ENCODE results near the gene EVA1A. TPM values are rescaled to one million over a fixed set of nuclear protein-coding genes. Genes with fewer than 3 reads are reported as not detected.

The EVA1A gene
- total and polyA plus RNA-seq, 2 of the 8 experiments (the other 6 are each of a cell fraction or from before 2014, with no cell fraction given): 2.4 to 4.3 TPM

- TF ChIP-seq, protein P1, sequence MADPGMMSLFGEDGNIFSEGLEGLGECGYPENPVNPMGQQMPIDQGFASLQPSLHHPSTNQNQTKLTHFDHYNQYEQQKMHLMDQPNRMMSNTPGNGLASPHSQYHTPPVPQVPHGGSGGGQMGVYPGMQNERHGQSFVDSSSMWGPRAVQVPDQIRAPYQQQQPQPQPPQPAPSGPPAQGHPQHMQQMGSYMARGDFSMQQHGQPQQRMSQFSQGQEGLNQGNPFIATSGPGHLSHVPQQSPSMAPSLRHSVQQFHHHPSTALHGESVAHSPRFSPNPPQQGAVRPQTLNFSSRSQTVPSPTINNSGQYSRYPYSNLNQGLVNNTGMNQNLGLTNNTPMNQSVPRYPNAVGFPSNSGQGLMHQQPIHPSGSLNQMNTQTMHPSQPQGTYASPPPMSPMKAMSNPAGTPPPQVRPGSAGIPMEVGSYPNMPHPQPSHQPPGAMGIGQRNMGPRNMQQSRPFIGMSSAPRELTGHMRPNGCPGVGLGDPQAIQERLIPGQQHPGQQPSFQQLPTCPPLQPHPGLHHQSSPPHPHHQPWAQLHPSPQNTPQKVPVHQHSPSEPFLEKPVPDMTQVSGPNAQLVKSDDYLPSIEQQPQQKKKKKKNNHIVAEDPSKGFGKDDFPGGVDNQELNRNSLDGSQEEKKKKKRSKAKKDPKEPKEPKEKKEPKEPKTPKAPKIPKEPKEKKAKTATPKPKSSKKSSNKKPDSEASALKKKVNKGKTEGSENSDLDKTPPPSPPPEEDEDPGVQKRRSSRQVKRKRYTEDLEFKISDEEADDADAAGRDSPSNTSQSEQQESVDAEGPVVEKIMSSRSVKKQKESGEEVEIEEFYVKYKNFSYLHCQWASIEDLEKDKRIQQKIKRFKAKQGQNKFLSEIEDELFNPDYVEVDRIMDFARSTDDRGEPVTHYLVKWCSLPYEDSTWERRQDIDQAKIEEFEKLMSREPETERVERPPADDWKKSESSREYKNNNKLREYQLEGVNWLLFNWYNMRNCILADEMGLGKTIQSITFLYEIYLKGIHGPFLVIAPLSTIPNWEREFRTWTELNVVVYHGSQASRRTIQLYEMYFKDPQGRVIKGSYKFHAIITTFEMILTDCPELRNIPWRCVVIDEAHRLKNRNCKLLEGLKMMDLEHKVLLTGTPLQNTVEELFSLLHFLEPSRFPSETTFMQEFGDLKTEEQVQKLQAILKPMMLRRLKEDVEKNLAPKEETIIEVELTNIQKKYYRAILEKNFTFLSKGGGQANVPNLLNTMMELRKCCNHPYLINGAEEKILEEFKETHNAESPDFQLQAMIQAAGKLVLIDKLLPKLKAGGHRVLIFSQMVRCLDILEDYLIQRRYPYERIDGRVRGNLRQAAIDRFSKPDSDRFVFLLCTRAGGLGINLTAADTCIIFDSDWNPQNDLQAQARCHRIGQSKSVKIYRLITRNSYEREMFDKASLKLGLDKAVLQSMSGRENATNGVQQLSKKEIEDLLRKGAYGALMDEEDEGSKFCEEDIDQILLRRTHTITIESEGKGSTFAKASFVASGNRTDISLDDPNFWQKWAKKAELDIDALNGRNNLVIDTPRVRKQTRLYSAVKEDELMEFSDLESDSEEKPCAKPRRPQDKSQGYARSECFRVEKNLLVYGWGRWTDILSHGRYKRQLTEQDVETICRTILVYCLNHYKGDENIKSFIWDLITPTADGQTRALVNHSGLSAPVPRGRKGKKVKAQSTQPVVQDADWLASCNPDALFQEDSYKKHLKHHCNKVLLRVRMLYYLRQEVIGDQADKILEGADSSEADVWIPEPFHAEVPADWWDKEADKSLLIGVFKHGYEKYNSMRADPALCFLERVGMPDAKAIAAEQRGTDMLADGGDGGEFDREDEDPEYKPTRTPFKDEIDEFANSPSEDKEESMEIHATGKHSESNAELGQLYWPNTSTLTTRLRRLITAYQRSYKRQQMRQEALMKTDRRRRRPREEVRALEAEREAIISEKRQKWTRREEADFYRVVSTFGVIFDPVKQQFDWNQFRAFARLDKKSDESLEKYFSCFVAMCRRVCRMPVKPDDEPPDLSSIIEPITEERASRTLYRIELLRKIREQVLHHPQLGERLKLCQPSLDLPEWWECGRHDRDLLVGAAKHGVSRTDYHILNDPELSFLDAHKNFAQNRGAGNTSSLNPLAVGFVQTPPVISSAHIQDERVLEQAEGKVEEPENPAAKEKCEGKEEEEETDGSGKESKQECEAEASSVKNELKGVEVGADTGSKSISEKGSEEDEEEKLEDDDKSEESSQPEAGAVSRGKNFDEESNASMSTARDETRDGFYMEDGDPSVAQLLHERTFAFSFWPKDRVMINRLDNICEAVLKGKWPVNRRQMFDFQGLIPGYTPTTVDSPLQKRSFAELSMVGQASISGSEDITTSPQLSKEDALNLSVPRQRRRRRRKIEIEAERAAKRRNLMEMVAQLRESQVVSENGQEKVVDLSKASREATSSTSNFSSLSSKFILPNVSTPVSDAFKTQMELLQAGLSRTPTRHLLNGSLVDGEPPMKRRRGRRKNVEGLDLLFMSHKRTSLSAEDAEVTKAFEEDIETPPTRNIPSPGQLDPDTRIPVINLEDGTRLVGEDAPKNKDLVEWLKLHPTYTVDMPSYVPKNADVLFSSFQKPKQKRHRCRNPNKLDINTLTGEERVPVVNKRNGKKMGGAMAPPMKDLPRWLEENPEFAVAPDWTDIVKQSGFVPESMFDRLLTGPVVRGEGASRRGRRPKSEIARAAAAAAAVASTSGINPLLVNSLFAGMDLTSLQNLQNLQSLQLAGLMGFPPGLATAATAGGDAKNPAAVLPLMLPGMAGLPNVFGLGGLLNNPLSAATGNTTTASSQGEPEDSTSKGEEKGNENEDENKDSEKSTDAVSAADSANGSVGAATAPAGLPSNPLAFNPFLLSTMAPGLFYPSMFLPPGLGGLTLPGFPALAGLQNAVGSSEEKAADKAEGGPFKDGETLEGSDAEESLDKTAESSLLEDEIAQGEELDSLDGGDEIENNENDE (IDR thresholded peaks at IDR 0.05; ENCODE audit: insufficient replicate concordance, low read length): no peak
- TF ChIP-seq BRCA1 (IDR thresholded peaks at IDR 0.05; ENCODE audit: low read depth, low read length) (no peak), RXRA (IDR thresholded peaks at IDR 0.05; ENCODE audit: insufficient read depth, low read depth, low read length) (no peak), YY1 (IDR thresholded peaks at IDR 0.05; ENCODE audit: low read depth, low read length) (no peak), TAF7 (optimal IDR thresholded peaks at IDR 0.05; ENCODE audit: borderline replicate concordance, low read depth, low read length) (no peak), TEAD4 (IDR thresholded peaks at IDR 0.05; ENCODE audit: low read depth, low read length) (no peak), SRF (IDR thresholded peaks at IDR 0.05; ENCODE audit: low read depth, low read length) (no peak), FOSL1 (IDR thresholded peaks at IDR 0.05; ENCODE audit: insufficient read depth, low read depth, low read length) (no peak), NANOG (IDR thresholded peaks at IDR 0.05; ENCODE audit: insufficient read depth, low read depth, low read length, poor library complexity, severe bottlenecking) (no peak)
Observed at GRCh38 chr2:75454241-75454620, 106.5 kb downstream of the EVA1A start (continued).

Measured in H1 (cell line).